ENCODE results near the gene XRCC4. TPM values are rescaled to one million over a fixed set of nuclear protein-coding genes. Genes with fewer than 3 reads are reported as not detected.

Gene XRCC4
- total and polyA plus RNA-seq, 4 donors = 2.3 to 4.9 (median 3.0) TPM

DNA sequence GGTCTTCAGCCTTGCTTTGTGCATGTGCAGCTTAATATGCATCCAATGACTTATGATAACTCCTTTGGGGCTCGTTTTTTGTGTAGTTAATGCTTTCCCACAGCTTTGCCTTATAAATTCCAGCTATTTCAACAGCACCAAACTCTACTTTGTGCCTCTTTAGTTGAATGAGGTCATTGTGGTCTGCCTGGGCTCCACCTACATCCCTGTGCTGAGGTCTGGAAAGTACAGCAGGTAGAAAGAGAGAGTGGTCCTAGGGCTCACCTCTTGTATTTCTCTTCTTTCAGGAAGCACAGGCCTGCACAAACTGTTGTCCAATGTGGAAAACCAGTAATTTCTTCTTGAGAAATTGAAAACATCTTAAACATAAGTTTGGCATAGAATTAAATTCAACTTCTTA lies 167.2 kb downstream of the XRCC4 start (continued):
- TF ChIP-seq YY1 (IDR thresholded peaks at IDR 0.05) = no peak
- TF ChIP-seq, protein P1, sequence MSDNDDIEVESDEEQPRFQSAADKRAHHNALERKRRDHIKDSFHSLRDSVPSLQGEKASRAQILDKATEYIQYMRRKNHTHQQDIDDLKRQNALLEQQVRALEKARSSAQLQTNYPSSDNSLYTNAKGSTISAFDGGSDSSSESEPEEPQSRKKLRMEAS (IDR thresholded peaks at IDR 0.05) = no peak
- no peak for TF ChIP-seq FOXA1 (IDR thresholded peaks at IDR 0.05)
- no peak for TF ChIP-seq RAD21 (IDR thresholded peaks at IDR 0.05)

DNA sequence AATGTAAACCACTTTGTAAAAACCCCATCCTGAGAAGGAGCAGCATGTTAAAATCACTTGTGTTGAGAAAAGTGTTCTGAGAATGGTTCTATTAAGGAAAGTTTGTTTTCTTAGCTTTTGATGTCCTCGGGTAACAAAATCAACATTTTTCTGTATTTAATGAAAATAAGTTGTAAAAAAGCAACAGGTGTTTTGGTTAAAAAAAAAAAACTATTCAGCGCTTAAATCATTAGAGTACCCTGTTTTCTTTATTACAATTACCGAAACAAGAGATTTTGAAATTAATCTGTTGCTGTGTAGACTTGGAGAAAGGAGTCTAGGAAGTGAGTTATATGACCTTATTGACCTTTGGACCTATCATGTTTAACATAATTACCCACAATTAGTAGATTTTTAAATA lies 167.7 kb downstream of the XRCC4 start:
- no peaks in the 10 kb centered on the region for H3K36me3 ChIP-seq (ENCODE audit: control insufficient read depth in 4 of 4, insufficient read depth in 3 of 4, low read depth in 1 of 4, low read length in 3 of 4)
- H3K9me3 ChIP-seq (ENCODE audit: control insufficient read depth in 4 of 4, low read length in 3 of 4) = no peaks in the 10 kb centered on the region
- no peak overlapping the region for H3K9ac ChIP-seq (ENCODE audit: low read depth in 1 of 2, low read length in 2 of 2)
- WGBS = 97% methylated on average over 3 of the region's 3 CpGs
- TF ChIP-seq JUND (IDR thresholded peaks at IDR 0.05) (no peak), FOXA1 (IDR thresholded peaks at IDR 0.05) (no peak), FOXA2 (IDR thresholded peaks at IDR 0.05) (no peak), RXRA (IDR thresholded peaks at IDR 0.05) (no peak), NR2F2 (IDR thresholded peaks at IDR 0.05) (no peak), SP1 (IDR thresholded peaks at IDR 0.05) (no peak)
- TF ChIP-seq, protein P2, sequence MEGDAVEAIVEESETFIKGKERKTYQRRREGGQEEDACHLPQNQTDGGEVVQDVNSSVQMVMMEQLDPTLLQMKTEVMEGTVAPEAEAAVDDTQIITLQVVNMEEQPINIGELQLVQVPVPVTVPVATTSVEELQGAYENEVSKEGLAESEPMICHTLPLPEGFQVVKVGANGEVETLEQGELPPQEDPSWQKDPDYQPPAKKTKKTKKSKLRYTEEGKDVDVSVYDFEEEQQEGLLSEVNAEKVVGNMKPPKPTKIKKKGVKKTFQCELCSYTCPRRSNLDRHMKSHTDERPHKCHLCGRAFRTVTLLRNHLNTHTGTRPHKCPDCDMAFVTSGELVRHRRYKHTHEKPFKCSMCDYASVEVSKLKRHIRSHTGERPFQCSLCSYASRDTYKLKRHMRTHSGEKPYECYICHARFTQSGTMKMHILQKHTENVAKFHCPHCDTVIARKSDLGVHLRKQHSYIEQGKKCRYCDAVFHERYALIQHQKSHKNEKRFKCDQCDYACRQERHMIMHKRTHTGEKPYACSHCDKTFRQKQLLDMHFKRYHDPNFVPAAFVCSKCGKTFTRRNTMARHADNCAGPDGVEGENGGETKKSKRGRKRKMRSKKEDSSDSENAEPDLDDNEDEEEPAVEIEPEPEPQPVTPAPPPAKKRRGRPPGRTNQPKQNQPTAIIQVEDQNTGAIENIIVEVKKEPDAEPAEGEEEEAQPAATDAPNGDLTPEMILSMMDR (IDR thresholded peaks at IDR 0.05; ENCODE audit: low read depth, low read length, missing input control) = no peak
- TF ChIP-seq, protein P3, sequence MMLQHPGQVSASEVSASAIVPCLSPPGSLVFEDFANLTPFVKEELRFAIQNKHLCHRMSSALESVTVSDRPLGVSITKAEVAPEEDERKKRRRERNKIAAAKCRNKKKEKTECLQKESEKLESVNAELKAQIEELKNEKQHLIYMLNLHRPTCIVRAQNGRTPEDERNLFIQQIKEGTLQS (IDR thresholded peaks at IDR 0.05) = no peak
- DNase-seq (ENCODE audit: low spot score) = no peak
- H3K4me1 ChIP-seq (ENCODE audit: control insufficient read depth in 4 of 4, insufficient read depth in 4 of 4, low read length in 3 of 4) = no peaks in the 10 kb centered on the region
- no peak overlapping the region for H3K27ac ChIP-seq (ENCODE audit: low read depth in 1 of 2, low read length in 2 of 2)
- no peak overlapping the region for H3K4me3 ChIP-seq (ENCODE audit: low read depth in 1 of 3, low read length in 3 of 3)
- H3K27me3 ChIP-seq (ENCODE audit: control insufficient read depth in 4 of 4, insufficient read depth in 4 of 4, low read length in 3 of 4) = no peaks in the 10 kb centered on the region

DNA sequence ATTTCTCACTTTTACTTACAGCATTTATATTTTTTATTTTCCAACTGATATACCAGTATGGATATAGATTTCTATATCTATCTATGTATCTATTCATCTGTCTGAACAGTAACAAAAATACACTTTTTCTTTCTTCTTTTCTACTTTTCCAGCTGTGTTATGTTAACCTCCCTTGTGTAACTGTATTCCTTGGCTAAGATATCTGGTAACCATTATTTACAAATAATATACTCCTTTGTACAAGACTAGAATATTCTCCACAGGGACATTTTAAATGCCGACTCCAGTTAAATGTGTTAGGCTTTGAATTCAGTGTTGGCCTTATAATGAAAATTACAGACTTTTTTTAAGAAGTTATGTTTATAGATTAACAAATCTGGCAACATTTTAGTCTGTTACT lies 168.7 kb downstream of the XRCC4 start:
- Histone ChIP-seq H3K9me3 (ENCODE audit: control insufficient read depth in 4 of 4, low read length in 3 of 4) (no peaks in the 10 kb centered on the region), H3K27ac (ENCODE audit: low read depth in 1 of 2, low read length in 2 of 2) (no peak overlapping the region), H3K27me3 (ENCODE audit: control insufficient read depth in 4 of 4, insufficient read depth in 4 of 4, low read length in 3 of 4) (no peaks in the 10 kb centered on the region), H3K36me3 (ENCODE audit: control insufficient read depth in 4 of 4, insufficient read depth in 3 of 4, low read depth in 1 of 4, low read length in 3 of 4) (no peaks in the 10 kb centered on the region), H3K9ac (ENCODE audit: low read depth in 1 of 2, low read length in 2 of 2) (no peak overlapping the region), H3K4me1 (ENCODE audit: control insufficient read depth in 4 of 4, insufficient read depth in 4 of 4, low read length in 3 of 4) (no peaks in the 10 kb centered on the region), H3K4me3 (ENCODE audit: low read depth in 1 of 3, low read length in 3 of 3) (no peak overlapping the region)
- WGBS = 98% methylated on average over 1 of the region's 1 CpG
- TF ChIP-seq NR2F2 (IDR thresholded peaks at IDR 0.05) (no peak), GABPA (IDR thresholded peaks at IDR 0.05 in 1 of 2, conservative IDR thresholded peaks at IDR 0.05 in 1 of 2) (no peak)
- TF ChIP-seq, protein P3 (IDR thresholded peaks at IDR 0.05) = no peak
- no peak for DNase-seq (ENCODE audit: low spot score)

DNA sequence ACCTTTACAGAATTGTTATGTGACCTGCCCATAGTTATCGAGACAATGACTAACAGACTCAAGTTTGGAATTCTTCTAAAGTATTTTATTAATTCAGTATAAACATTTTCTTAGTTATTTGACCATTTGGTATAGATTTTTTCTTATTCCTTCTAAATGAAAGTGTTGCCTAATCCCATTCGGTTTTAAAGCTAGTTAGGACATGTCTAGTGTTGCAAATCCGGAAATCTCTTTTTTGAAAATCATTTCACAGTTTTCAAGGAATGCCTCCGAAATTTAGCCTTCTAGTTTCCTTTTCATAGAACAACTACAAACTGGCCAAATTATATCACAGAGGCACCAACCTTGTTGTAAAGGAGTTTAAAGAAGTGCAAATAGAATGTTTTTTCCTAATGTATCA lies 171.8 kb downstream of the XRCC4 start:
- H3K9ac ChIP-seq (ENCODE audit: low read depth in 1 of 2, low read length in 2 of 2) = no peak overlapping the region
- WGBS = 87% methylated on average over 4 of the region's 4 CpGs
- H3K27me3 ChIP-seq (ENCODE audit: control insufficient read depth in 4 of 4, insufficient read depth in 4 of 4, low read length in 3 of 4) = no peaks in the 10 kb centered on the region
- no peak overlapping the region for H3K4me3 ChIP-seq (ENCODE audit: low read depth in 1 of 3, low read length in 3 of 3)
- H3K4me1 ChIP-seq (ENCODE audit: control insufficient read depth in 4 of 4, insufficient read depth in 4 of 4, low read length in 3 of 4) = no peaks in the 10 kb centered on the region
- H3K27ac ChIP-seq (ENCODE audit: low read depth in 1 of 2, low read length in 2 of 2) = no peak overlapping the region
- TF ChIP-seq FOXA1 (IDR thresholded peaks at IDR 0.05) (no peak), HNF4A (conservative IDR thresholded peaks at IDR 0.05) (no peak), RXRA (IDR thresholded peaks at IDR 0.05) (no peak), EGR1 (IDR thresholded peaks at IDR 0.05; ENCODE audit: low read depth in 2 of 2) (no peak), HNF4G (IDR thresholded peaks at IDR 0.05) (no peak)
- TF ChIP-seq, protein P4, sequence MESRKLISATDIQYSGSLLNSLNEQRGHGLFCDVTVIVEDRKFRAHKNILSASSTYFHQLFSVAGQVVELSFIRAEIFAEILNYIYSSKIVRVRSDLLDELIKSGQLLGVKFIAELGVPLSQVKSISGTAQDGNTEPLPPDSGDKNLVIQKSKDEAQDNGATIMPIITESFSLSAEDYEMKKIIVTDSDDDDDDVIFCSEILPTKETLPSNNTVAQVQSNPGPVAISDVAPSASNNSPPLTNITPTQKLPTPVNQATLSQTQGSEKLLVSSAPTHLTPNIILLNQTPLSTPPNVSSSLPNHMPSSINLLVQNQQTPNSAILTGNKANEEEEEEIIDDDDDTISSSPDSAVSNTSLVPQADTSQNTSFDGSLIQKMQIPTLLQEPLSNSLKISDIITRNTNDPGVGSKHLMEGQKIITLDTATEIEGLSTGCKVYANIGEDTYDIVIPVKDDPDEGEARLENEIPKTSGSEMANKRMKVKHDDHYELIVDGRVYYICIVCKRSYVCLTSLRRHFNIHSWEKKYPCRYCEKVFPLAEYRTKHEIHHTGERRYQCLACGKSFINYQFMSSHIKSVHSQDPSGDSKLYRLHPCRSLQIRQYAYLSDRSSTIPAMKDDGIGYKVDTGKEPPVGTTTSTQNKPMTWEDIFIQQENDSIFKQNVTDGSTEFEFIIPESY (IDR thresholded peaks at IDR 0.05) = no peak
- TF ChIP-seq, protein P2 (IDR thresholded peaks at IDR 0.05; ENCODE audit: low read depth, low read length, missing input control) = no peak
- H3K36me3 ChIP-seq (ENCODE audit: control insufficient read depth in 4 of 4, insufficient read depth in 3 of 4, low read depth in 1 of 4, low read length in 3 of 4) = no peaks in the 10 kb centered on the region
- no peaks in the 10 kb centered on the region for H3K9me3 ChIP-seq (ENCODE audit: control insufficient read depth in 4 of 4, low read length in 3 of 4)
- no peak for DNase-seq (ENCODE audit: low spot score)
